PC-3 (cell line): Measurements from ENCODE around the gene ISL2. TPM values are rescaled to one million over a fixed set of nuclear protein-coding genes. Genes with fewer than 3 reads are reported as not detected.
A peak's percentile ranks its signal among the peaks of the same experiment; 100 is the strongest.
"Not testable (repeated sequence)": the region's sequence is repeated elsewhere in the genome, so short reads cannot be mapped to it uniquely, and the experiment has no call there.

Source experiments
- ATAC-seq: fragments of 200-7000 bp; cut with Tn5 transposase; 2 replicates; pipeline ENCODE4 v1.9.1; 2020; ENCODE audit warnings: mild to moderate bottlenecking, moderate library complexity
- BruUV-seq: library from RNA; stranded (reverse); fragments of 400-500 nt; replicated peaks from 2 replicates; lab custom pipeline; 2021; lab: Mats Ljungman, UMichigan
- CTCF ChIA-PET: fragments of 300-600 bp; sonication (Branson Sonifier 250); formaldehyde crosslinking; loops from one replicate; lab custom pipeline; 2022; ENCODE audit warnings: antibody characterized with exemption; lab: Charles Lee
- POLR2A ChIA-PET: fragments of 300-600 bp; sonication (Branson Sonifier 250); formaldehyde crosslinking; loops from one replicate; lab custom pipeline; 2022; ENCODE audit warnings: antibody characterized with exemption; ENCODE audit not compliant: unreplicated experiment; lab: Charles Lee
- DNase-seq: peaks from one replicate; pipeline ENCODE4 v3.0.0-alpha.2; 2015
- H2AFZ ChIP-seq: fragments of 300-600 bp; sonication (generic); 2 replicates; pipeline ENCODE4 v1.6.0; 2016; ENCODE audit warnings: antibody characterized with exemption, low read length
- H3F3A ChIP-seq: fragments of 300-600 bp; sonication (generic); one replicate; pipeline ENCODE4 v1.6.0; 2017; ENCODE audit warnings: antibody characterized with exemption, low read length, control low read depth, mild to moderate bottlenecking; ENCODE audit not compliant: unreplicated experiment
- H3K27ac ChIP-seq: fragments of 300-600 bp; sonication (generic); 2 replicates; pipeline ENCODE4 v1.5.1; 2016; ENCODE audit warnings: mild to moderate bottlenecking, low read length
- H3K27me3 ChIP-seq: fragments of 300-600 bp; sonication (generic); 2 replicates; pipeline ENCODE4 v1.6.1; 2016; ENCODE audit warnings: low read length, mixed read lengths
- H3K36me3 ChIP-seq: fragments of 300-600 bp; sonication (generic); 2 replicates; pipeline ENCODE4 v1.6.1; 2016; ENCODE audit warnings: low read depth, mixed run types, low read length, mixed read lengths
- H3K4me1 ChIP-seq: fragments of 300-600 bp; sonication (generic); 2 replicates; pipeline ENCODE4 v1.5.1; 2016; ENCODE audit warnings: low read length; ENCODE audit not compliant: insufficient read depth
- H3K4me2 ChIP-seq: fragments of 300-600 bp; sonication (generic); 2 replicates; pipeline ENCODE4 v1.6.0; 2016; ENCODE audit warnings: low read length
- H3K4me3 ChIP-seq: fragments of 300-600 bp; sonication (generic); 2 replicates; pipeline ENCODE4 v1.5.1; 2016; ENCODE audit warnings: mild to moderate bottlenecking, low read length, mixed read lengths
- H3K79me2 ChIP-seq: fragments of 300-600 bp; sonication (generic); 2 replicates; pipeline ENCODE4 v1.6.1; 2017; ENCODE audit warnings: low read length, mixed read lengths
- H3K9ac ChIP-seq: fragments of 300-600 bp; sonication (generic); 2 replicates; pipeline ENCODE4 v1.6.0; 2016; ENCODE audit warnings: mild to moderate bottlenecking, low read length
- H3K9me2 ChIP-seq: fragments of 300-600 bp; sonication (generic); replicated peaks from 2 replicates; pipeline ENCODE4 v1.6.1; 2016; ENCODE audit warnings: mixed run types, low read length, mixed read lengths
- H3K9me3 ChIP-seq: fragments of 300-600 bp; sonication (generic); 2 replicates; pipeline ENCODE4 v1.6.1; 2016; ENCODE audit warnings: low read length, mixed read lengths
- H4K20me1 ChIP-seq: fragments of 300-600 bp; sonication (generic); 2 replicates; pipeline ENCODE4 v1.6.1; 2016; ENCODE audit warnings: low read length, mixed read lengths
- CTCF ChIP-seq: fragments of 300-600 bp; sonication (generic); conservative IDR thresholded peaks from 2 replicates; pipeline ENCODE4 v1.5.1; 2017; ENCODE audit warnings: antibody characterized with exemption, low read depth, mild to moderate bottlenecking, low read length
- EZH2 ChIP-seq: fragments of 300-600 bp; sonication (generic); IDR thresholded peaks from one replicate; pipeline ENCODE4 v1.6.1; 2017; ENCODE audit warnings: antibody characterized with exemption, mild to moderate bottlenecking, low read length; ENCODE audit not compliant: unreplicated experiment
- EZH2phosphoT487 ChIP-seq: fragments of 300-600 bp; sonication (generic); IDR thresholded peaks from 2 replicates; pipeline ENCODE4 v1.6.1; 2018; ENCODE audit warnings: mild to moderate bottlenecking, antibody characterized with exemption, low read length, borderline replicate concordance
- intact Hi-C: fragments of 100-400 bp; cut with micrococcal nuclease; formaldehyde crosslinking; loops from 2 replicates; pipeline ENCODE4 v1.9.0; 2023
- total RNA-seq: library from RNA; depleted of rRNA; stranded (reverse); fragments of >200 nt; gene quantifications from 2 replicates; pipeline ENCODE4 v1.2.3, GENCODE V29; 2014

The ISL2 gene
- total RNA-seq, 1 experiment from 2014 or later = 3.6 TPM

DNA sequence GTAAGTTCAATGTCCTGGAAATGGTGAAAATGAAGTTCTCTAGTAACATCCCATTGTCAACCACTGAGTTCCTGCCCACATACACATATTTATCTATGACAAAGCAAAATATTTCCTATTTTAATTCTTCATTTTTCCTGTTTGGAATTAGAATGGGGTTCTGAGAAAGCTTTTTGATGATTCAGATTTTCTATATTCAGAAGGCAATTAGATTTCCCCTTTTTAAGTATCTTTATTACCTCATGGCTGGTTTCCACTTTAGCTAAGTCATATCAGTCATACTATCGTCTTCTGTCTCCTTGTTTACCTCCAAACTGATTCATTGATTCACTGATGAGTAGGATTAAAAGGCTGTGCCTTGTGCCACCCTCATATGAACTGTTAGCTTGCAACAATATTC, 43.2 kb upstream of the ISL2 start:
- Histone ChIP-seq H3K4me1 (peaks cover 12% of the 10 kb centered on the region), H3K9ac (no peak overlapping the region), H3F3A (no peaks in the 10 kb centered on the region), H4K20me1 (0 out of 2 replicates have a peak, but pooled peaks cover 4% of the 10 kb centered on the region), H3K4me2 (no peak overlapping the region; the same call in 1 of the 2 replicates), H3K27ac (peak overlapping the region; percentile 33; the same call in 1 of the 2 replicates), H3K9me2 (no peaks in the 10 kb centered on the region), H3K79me2 (peaks cover 44% of the 10 kb centered on the region), H3K36me3 (peaks cover 3% of the 10 kb centered on the region; the same call in 1 of the 2 replicates), H3K27me3 (no peaks in the 10 kb centered on the region), H2AFZ (no peak overlapping the region), H3K4me3 (no peak overlapping the region), H3K9me3 (no peaks in the 10 kb centered on the region)
- peak; percentile 50 for DNase-seq
- ATAC-seq = peak; percentile 43; the same call in 1 of the 2 replicates
- BruUV-seq = no TSS peak
- CTCF ChIA-PET = no interaction called here
- TF ChIP-seq CTCF (no peak), EZH2 (no peak), EZH2phosphoT487 (no peak)
- POLR2A ChIA-PET = interaction anchor here (0.6 kb wide), 1 partner anchor 106 kb away, joined by 3 read pairs; no protein-coding TSS in a partner anchor
- intact Hi-C loops = no loop called here

DNA sequence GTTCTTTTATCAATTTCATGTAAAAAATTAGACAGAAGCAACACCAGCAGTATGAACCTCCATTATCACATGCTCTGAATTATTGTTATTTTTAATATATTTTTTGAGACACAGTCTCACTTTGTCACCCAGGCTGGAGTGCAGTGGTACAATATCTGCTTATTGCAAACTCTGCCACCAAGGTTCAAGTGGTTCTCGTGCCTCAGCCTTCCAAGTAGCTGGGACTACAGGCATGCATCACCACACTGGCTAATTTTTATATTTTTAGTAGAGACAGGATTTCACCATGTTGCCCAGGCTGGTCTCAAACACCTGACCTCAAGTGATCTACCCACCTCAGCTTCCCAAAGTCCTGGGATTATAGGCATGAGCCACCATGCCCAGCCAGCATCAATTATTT, 42.1 kb upstream of the ISL2 start:
- POLR2A ChIA-PET, H3K4me3 ChIP-seq, intact Hi-C loops, ATAC-seq, CTCF ChIA-PET, H3K9ac ChIP-seq, DNase-seq, H2AFZ ChIP-seq, H3K36me3 ChIP-seq, H3K27ac ChIP-seq, H3K27me3 ChIP-seq, H3K9me2 ChIP-seq, H3F3A ChIP-seq, H3K9me3 ChIP-seq, H4K20me1 ChIP-seq, H3K4me2 ChIP-seq, BruUV-seq: not testable (repeated sequence)
- Histone ChIP-seq H3K79me2 (peaks cover 55% of the 10 kb centered on the region), H3K4me1 (peaks cover 12% of the 10 kb centered on the region)

DNA sequence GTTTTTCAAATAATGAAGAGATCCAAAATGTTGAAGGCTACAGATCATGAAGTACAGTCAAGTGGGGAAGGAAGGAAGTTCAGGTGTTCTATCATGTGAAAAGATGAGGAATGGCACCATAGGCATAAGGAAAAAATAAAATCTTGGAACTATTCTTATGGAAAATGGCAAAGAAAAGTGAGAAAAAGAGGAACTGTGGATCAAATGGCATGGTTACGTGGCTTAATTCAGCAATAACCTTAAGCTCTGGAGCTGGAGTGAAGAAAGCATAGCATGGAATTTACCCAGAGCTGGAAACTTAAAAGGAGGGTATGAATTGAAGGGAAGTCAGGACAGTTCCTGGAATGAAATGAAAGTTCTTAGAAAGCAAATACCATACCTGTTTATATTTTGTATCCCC, 39.7 kb upstream of the ISL2 start:
- DNase-seq (no peak), ATAC-seq (no peak)
- H3K27me3 ChIP-seq = no peaks in the 10 kb centered on the region
- H3K4me2 ChIP-seq = no peak overlapping the region
- CTCF ChIA-PET = interaction anchor here (0.8 kb wide), 1 partner anchor 290 kb away, joined by 3 read pairs; no protein-coding TSS in a partner anchor
- BruUV-seq = no TSS peak
- H3K79me2 ChIP-seq = peaks cover 73% of the 10 kb centered on the region
- intact Hi-C loops = no loop called here
- peaks cover 12% of the 10 kb centered on the region for H3K4me1 ChIP-seq
- TF ChIP-seq CTCF = no peak
- TF ChIP-seq EZH2 = no peak
- TF ChIP-seq EZH2phosphoT487 = no peak
- 0 out of 2 replicates have a peak, but pooled peaks cover 9% of the 10 kb centered on the region for H4K20me1 ChIP-seq
- H3F3A ChIP-seq = no peaks in the 10 kb centered on the region
- H3K36me3 ChIP-seq = no peaks in the 10 kb centered on the region
- H2AFZ ChIP-seq = no peak overlapping the region
- no peak overlapping the region for H3K27ac ChIP-seq
- H3K4me3 ChIP-seq = no peak overlapping the region
- H3K9ac ChIP-seq = no peak overlapping the region
- POLR2A ChIA-PET = interaction anchor here (0.6 kb wide), 1 partner anchor 40 kb away, joined by 15 read pairs; the partner anchor contains the start of gene ISL2
- no peaks in the 10 kb centered on the region for H3K9me3 ChIP-seq
- no peaks in the 10 kb centered on the region for H3K9me2 ChIP-seq

GRCh38 chr15:76297951-76298350, 38.6 kb upstream of the ISL2 start:
- H3K4me3 ChIP-seq, BruUV-seq, H3K9ac ChIP-seq, POLR2A ChIA-PET, H3F3A ChIP-seq, H3K9me3 ChIP-seq, ATAC-seq, H3K9me2 ChIP-seq, H2AFZ ChIP-seq, intact Hi-C loops, H3K27ac ChIP-seq, H4K20me1 ChIP-seq, DNase-seq, H3K4me2 ChIP-seq, H3K27me3 ChIP-seq, H3K36me3 ChIP-seq: not testable (repeated sequence)
- H3K4me1 ChIP-seq = peaks cover 12% of the 10 kb centered on the region
- CTCF ChIA-PET = interaction anchor here (0.5 kb wide), 1 partner anchor 8 kb away, joined by 3 read pairs; no protein-coding TSS in a partner anchor
- peaks cover 75% of the 10 kb centered on the region for H3K79me2 ChIP-seq
